Measurements from ENCODE around the gene FBXO21.

The FBXO21 gene

DNA sequence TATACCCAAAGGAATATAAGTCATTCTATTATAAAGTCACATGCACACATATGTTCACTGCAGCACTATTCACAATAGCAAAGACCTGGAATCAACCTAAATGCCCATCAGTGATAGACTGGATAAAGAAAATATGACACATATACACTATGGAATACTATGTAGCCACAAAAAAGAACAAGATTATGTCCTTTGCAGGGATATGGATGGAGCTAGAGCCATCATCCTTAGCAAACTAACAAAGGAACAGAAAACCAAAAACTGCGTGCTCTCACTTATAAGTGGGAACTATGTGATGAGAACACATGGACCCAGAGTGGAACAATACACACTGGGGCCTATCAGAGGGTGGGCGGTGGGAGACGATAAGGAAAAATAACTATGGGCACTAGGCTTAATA is 21.3 kb downstream of the FBXO21 start:
- no peak for DNase-seq (ENCODE audit: low read depth, low spot score)
- Histone ChIP-seq H3K27me3 (ENCODE audit: control insufficient read depth, insufficient read depth, low read length) (no peaks in the 10 kb centered on the region), H3K4me1 (ENCODE audit: control insufficient read depth, insufficient read depth, low read length) (no peaks in the 10 kb centered on the region), H3K36me3 (ENCODE audit: control insufficient read depth, insufficient read depth, low read length) (peaks cover 29% of the 10 kb centered on the region; the same call in 1 of the 2 replicates), H3K4me3 (ENCODE audit: low read length) (no peak overlapping the region), H3K27ac (ENCODE audit: low read length) (no peak overlapping the region), H3K9me3 (ENCODE audit: control insufficient read depth, insufficient read depth, low read length) (no peaks in the 10 kb centered on the region)
- no CpG with 5 or more reads among the region's 3 CpGs for WGBS (ENCODE audit: insufficient coverage, insufficient read length)

- peaks cover 28% of the 10 kb centered on the region; the same call in 1 of the 2 replicates for H3K36me3 ChIP-seq (ENCODE audit: control insufficient read depth, insufficient read depth, low read length)
- H3K9me3 ChIP-seq (ENCODE audit: control insufficient read depth, insufficient read depth, low read length), result no peaks in the 10 kb centered on the region
- no peak overlapping the region for H3K27ac ChIP-seq (ENCODE audit: low read length)
- no peak overlapping the region for H3K4me3 ChIP-seq (ENCODE audit: low read length)
- H3K4me1 ChIP-seq (ENCODE audit: control insufficient read depth, insufficient read depth, low read length), result no peaks in the 10 kb centered on the region
- WGBS (ENCODE audit: insufficient coverage, insufficient read length), result no CpG with 5 or more reads among the region's 4 CpGs
- H3K27me3 ChIP-seq (ENCODE audit: control insufficient read depth, insufficient read depth, low read length), result no peaks in the 10 kb centered on the region
- DNase-seq (ENCODE audit: low read depth, low spot score), result no peak
Measured at GRCh38 chr12:117167769-117168168, 22.5 kb downstream of the FBXO21 start.

DNA sequence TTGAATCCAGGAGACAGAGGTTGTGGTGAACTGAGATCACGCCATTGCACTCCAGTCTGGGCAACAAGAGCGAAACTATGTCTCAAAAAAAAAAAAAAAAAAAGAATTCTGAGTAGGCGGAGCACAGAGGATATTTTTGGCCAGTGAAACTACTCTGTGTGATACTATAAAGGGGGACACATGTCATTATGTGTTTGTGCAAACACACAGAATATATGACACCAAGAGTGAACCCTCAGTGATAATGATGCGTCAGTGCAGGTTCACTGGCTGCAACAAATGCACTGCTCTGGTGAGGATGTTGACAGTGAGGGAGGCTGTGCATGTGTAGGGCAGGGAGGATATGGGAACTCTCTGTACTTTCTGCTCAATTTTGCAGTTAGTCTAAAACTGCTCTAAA is 24.2 kb downstream of the FBXO21 start:
- Histone ChIP-seq H3K4me1 (ENCODE audit: control insufficient read depth, insufficient read depth, low read length) (no peaks in the 10 kb centered on the region), H3K27ac (ENCODE audit: low read length) (no peak overlapping the region), H3K9me3 (ENCODE audit: control insufficient read depth, insufficient read depth, low read length) (no peaks in the 10 kb centered on the region), H3K4me3 (ENCODE audit: low read length) (no peak overlapping the region), H3K27me3 (ENCODE audit: control insufficient read depth, insufficient read depth, low read length) (no peaks in the 10 kb centered on the region), H3K36me3 (ENCODE audit: control insufficient read depth, insufficient read depth, low read length) (peaks cover 25% of the 10 kb centered on the region; the same call in 1 of the 2 replicates)
- no CpG with 5 or more reads among the region's 4 CpGs for WGBS (ENCODE audit: insufficient coverage, insufficient read length)
- DNase-seq (ENCODE audit: low read depth, low spot score), result no peak

GRCh38 chr12:117165342-117165741 is 24.9 kb downstream of the FBXO21 start:
- DNase-seq (ENCODE audit: low read depth, low spot score), result no peak
- H3K27me3 ChIP-seq (ENCODE audit: control insufficient read depth, insufficient read depth, low read length), result no peaks in the 10 kb centered on the region
- H3K9me3 ChIP-seq (ENCODE audit: control insufficient read depth, insufficient read depth, low read length), result no peaks in the 10 kb centered on the region
- H3K27ac ChIP-seq (ENCODE audit: low read length), result no peak overlapping the region
- WGBS (ENCODE audit: insufficient coverage, insufficient read length), result no CpG with 5 or more reads among the region's 5 CpGs
- H3K36me3 ChIP-seq (ENCODE audit: control insufficient read depth, insufficient read depth, low read length), result peaks cover 23% of the 10 kb centered on the region; the same call in 1 of the 2 replicates
- H3K4me3 ChIP-seq (ENCODE audit: low read length), result no peak overlapping the region
- no peaks in the 10 kb centered on the region for H3K4me1 ChIP-seq (ENCODE audit: control insufficient read depth, insufficient read depth, low read length)

GRCh38 chr12:117162633-117163032 is 27.6 kb downstream of the FBXO21 start:
- Histone ChIP-seq H3K4me1 (ENCODE audit: control insufficient read depth, insufficient read depth, low read length) (no peaks in the 10 kb centered on the region), H3K9me3 (ENCODE audit: control insufficient read depth, insufficient read depth, low read length) (no peaks in the 10 kb centered on the region), H3K36me3 (ENCODE audit: control insufficient read depth, insufficient read depth, low read length) (peaks cover 28% of the 10 kb centered on the region; the same call in 1 of the 2 replicates), H3K4me3 (ENCODE audit: low read length) (no peak overlapping the region), H3K27ac (ENCODE audit: low read length) (no peak overlapping the region), H3K27me3 (ENCODE audit: control insufficient read depth, insufficient read depth, low read length) (no peaks in the 10 kb centered on the region)
- WGBS (ENCODE audit: insufficient coverage, insufficient read length), result no CpG with 5 or more reads among the region's 7 CpGs
- no peak for DNase-seq (ENCODE audit: low read depth, low spot score)

DNA sequence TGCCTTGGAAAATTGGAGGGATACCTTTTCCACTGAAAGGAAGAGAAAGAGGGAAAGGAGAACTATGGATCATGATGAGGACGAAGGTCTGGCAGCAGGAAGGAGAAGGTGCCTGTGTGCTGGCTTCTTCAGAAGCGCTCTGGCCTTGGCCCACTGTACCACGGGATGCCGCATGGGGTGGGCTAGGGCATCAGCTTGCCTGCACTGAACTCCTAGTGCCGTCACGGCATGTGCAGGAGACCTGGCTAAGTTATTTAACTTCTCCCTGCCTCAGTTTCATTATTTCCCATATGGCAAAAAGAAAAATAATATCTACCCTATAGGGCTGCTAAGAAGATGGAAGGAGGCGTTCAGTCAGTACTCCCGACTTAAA is 28.1 kb downstream of the FBXO21 start:
- no CpG with 5 or more reads among the region's 8 CpGs for WGBS (ENCODE audit: insufficient coverage, insufficient read length)
- Histone ChIP-seq H3K36me3 (ENCODE audit: control insufficient read depth, insufficient read depth, low read length) (peaks cover 29% of the 10 kb centered on the region; the same call in 1 of the 2 replicates), H3K9me3 (ENCODE audit: control insufficient read depth, insufficient read depth, low read length) (no peaks in the 10 kb centered on the region), H3K27me3 (ENCODE audit: control insufficient read depth, insufficient read depth, low read length) (no peaks in the 10 kb centered on the region), H3K27ac (ENCODE audit: low read length) (no peak overlapping the region), H3K4me3 (ENCODE audit: low read length) (no peak overlapping the region), H3K4me1 (ENCODE audit: control insufficient read depth, insufficient read depth, low read length) (no peaks in the 10 kb centered on the region)
- no peak for DNase-seq (ENCODE audit: low read depth, low spot score)

GRCh38 chr12:117161460-117162166 is 28.7 kb downstream of the FBXO21 start:
- Histone ChIP-seq H3K27ac (ENCODE audit: low read length) (no peak overlapping the region), H3K4me3 (ENCODE audit: low read length) (no peak overlapping the region), H3K9me3 (ENCODE audit: control insufficient read depth, insufficient read depth, low read length) (no peaks in the 10 kb centered on the region), H3K27me3 (ENCODE audit: control insufficient read depth, insufficient read depth, low read length) (no peaks in the 10 kb centered on the region), H3K36me3 (ENCODE audit: control insufficient read depth, insufficient read depth, low read length) (peaks cover 23% of the 10 kb centered on the region; the same call in 1 of the 2 replicates), H3K4me1 (ENCODE audit: control insufficient read depth, insufficient read depth, low read length) (no peaks in the 10 kb centered on the region)
- WGBS (ENCODE audit: insufficient coverage, insufficient read length), result no CpG with 5 or more reads among the region's 10 CpGs
- no peak for DNase-seq (ENCODE audit: low read depth, low spot score)

DNA sequence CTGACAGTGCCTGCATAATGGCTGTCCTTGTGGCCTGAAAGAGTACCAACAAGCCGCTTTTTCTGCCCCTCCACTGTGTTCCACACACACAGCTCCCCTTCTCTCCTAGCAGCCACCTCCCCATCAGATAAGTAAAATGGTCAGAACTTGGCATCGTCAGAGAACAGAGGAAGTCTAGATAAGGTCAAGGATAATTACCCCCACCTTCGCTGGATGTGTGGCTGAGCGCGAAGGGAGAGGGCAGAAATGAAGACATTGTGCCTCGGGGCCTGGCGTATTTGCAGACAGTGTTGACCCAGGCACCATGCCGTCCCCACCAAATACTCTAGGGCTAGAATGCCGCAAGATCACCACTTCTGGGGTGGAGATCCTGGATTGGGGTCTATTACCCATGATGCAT is 30.6 kb downstream of the FBXO21 start:
- WGBS (ENCODE audit: insufficient coverage, insufficient read length), result no CpG with 5 or more reads among the region's 9 CpGs

GRCh38 chr12:117158911-117159553 is 31.2 kb downstream of the FBXO21 start:
- WGBS (ENCODE audit: insufficient coverage, insufficient read length), result no CpG with 5 or more reads among the region's 7 CpGs
- H3K9me3 ChIP-seq (ENCODE audit: control insufficient read depth, insufficient read depth, low read length), result no peaks in the 10 kb centered on the region
- no peak overlapping the region for H3K4me3 ChIP-seq (ENCODE audit: low read length)
- no peak for DNase-seq (ENCODE audit: low read depth, low spot score)
- peaks cover 14% of the 10 kb centered on the region; the same call in 1 of the 2 replicates for H3K36me3 ChIP-seq (ENCODE audit: control insufficient read depth, insufficient read depth, low read length)
- H3K4me1 ChIP-seq (ENCODE audit: control insufficient read depth, insufficient read depth, low read length), result no peaks in the 10 kb centered on the region
- H3K27me3 ChIP-seq (ENCODE audit: control insufficient read depth, insufficient read depth, low read length), result no peaks in the 10 kb centered on the region
- H3K27ac ChIP-seq (ENCODE audit: low read length), result no peak overlapping the region

More for the DNA sequence above, 30.6 kb downstream of the FBXO21 start:
- no peaks in the 10 kb centered on the region for H3K4me1 ChIP-seq (ENCODE audit: control insufficient read depth, insufficient read depth, low read length)
- no peaks in the 10 kb centered on the region for H3K9me3 ChIP-seq (ENCODE audit: control insufficient read depth, insufficient read depth, low read length)
- no peak overlapping the region for H3K27ac ChIP-seq (ENCODE audit: low read length)
- no peak overlapping the region for H3K4me3 ChIP-seq (ENCODE audit: low read length)
- H3K36me3 ChIP-seq (ENCODE audit: control insufficient read depth, insufficient read depth, low read length), result peaks cover 14% of the 10 kb centered on the region; the same call in 1 of the 2 replicates
- no peak for DNase-seq (ENCODE audit: low read depth, low spot score)
- no peaks in the 10 kb centered on the region for H3K27me3 ChIP-seq (ENCODE audit: control insufficient read depth, insufficient read depth, low read length)

DNA sequence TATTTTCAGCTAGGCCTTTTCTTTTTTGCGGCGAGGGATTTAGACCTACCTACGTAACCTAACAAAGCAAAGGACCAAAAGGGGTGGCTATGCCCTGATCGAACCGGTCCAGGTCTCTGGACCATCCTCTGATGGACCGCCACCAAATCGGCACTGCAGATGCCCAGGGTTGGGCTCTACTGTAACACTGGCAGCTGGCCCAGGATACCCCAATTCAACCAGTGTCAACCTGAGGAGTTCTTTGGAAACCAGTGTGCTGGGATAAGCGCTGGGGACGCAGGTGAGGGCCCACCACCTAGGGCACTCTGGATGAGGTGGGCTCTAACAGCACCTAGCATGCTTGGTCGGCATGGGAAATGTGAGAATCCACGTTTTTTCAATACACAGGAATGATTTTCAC is 32.2 kb downstream of the FBXO21 start:
- Histone ChIP-seq H3K27ac (ENCODE audit: low read length) (no peak overlapping the region), H3K27me3 (ENCODE audit: control insufficient read depth, insufficient read depth, low read length) (no peaks in the 10 kb centered on the region), H3K36me3 (ENCODE audit: control insufficient read depth, insufficient read depth, low read length) (peaks cover 12% of the 10 kb centered on the region; the same call in 1 of the 2 replicates), H3K9me3 (ENCODE audit: control insufficient read depth, insufficient read depth, low read length) (no peaks in the 10 kb centered on the region), H3K4me1 (ENCODE audit: control insufficient read depth, insufficient read depth, low read length) (no peaks in the 10 kb centered on the region), H3K4me3 (ENCODE audit: low read length) (no peak overlapping the region)
- no CpG with 5 or more reads among the region's 11 CpGs for WGBS (ENCODE audit: insufficient coverage, insufficient read length)
- no peak for DNase-seq (ENCODE audit: low read depth, low spot score)

All from iPS DF 6.9 (cell line).